Vagina (tissue), 2 donors: ENCODE results near the gene ATG2B. TPM values are rescaled to one million over a fixed set of nuclear protein-coding genes. Genes with fewer than 3 reads are reported as not detected.
A peak's percentile ranks its signal among the peaks of the same experiment; 100 is the strongest.

Experiments
- DNase-seq, 2 donors: peaks; one replicate each; pipeline ENCODE4 v3.0.0-alpha.2; 2017; ENCODE audit errors: extremely low spot score in 2 of 2
- H3K27ac ChIP-seq: fragments of 200-600 bp; sonication (generic); one replicate; pipeline ENCODE4 v1.5.1; 2019
- H3K27me3 ChIP-seq: fragments of 200-600 bp; sonication (generic); one replicate; pipeline ENCODE4 v1.5.1; 2019
- H3K36me3 ChIP-seq, 2 donors: fragments of 200-600 bp; sonication (generic); one replicate each; pipeline ENCODE4 v1.5.1; 2017 to 2019
- H3K4me1 ChIP-seq: fragments of 200-600 bp; sonication (generic); one replicate; pipeline ENCODE4 v1.5.1; 2019
- H3K4me3 ChIP-seq, 2 donors: fragments of 200-600 bp; sonication (generic); 1 replicate in 1 of 2; 2 replicates in 1 of 2; pipeline ENCODE4 v1.5.1; 2016 to 2019
- H3K9me3 ChIP-seq: fragments of 200-600 bp; sonication (generic); one replicate; pipeline ENCODE4 v1.5.1; 2019
- CTCF ChIP-seq, 3 experiments: fragments of 450-650 bp in 2 of 3; fragments of 200-600 bp in 1 of 3; sonication (generic) in 1 of 3; IDR thresholded peaks; one replicate each; pipeline ENCODE4 v1.5.1; 2017 to 2019; ENCODE audit warnings: antibody characterized with exemption in 3 of 3, mild to moderate bottlenecking in 2 of 3, moderate library complexity in 2 of 3
- POLR2A ChIP-seq, 2 donors: fragments of 450-650 bp; IDR thresholded peaks; one replicate each; pipeline ENCODE4 v1.6.1; 2017; ENCODE audit warnings: antibody characterized with exemption in 2 of 2, mild to moderate bottlenecking in 2 of 2, moderate library complexity in 2 of 2
- POLR2AphosphoS5 ChIP-seq, 2 donors: sonication (generic); formaldehyde crosslinking; IDR thresholded peaks; one replicate each; pipeline ENCODE4 v1.9.0; 2017; ENCODE audit warnings: antibody characterized with exemption in 2 of 2, mild to moderate bottlenecking in 2 of 2, low read depth in 1 of 2; ENCODE audit not compliant: insufficient read depth in 1 of 2
- intact Hi-C: fragments of 100-400 bp; cut with DNase I; formaldehyde crosslinking; loops from one replicate; pipeline ENCODE4 v1.15.1; 2023
- total RNA-seq: library from RNA; depleted of rRNA; stranded (reverse); fragments of >200 nt; gene quantifications from one replicate; pipeline ENCODE4 v1.2.3, GENCODE V29; 2016

The ATG2B gene
- total RNA-seq, 1 donor from 2014 or later = 32.2 TPM

- Histone ChIP-seq H3K27ac (peak overlapping the region; percentile 38), H3K4me1 (peaks cover 14% of the 10 kb centered on the region), H3K4me3 (no peak overlapping the region), H3K27me3 (no peaks in the 10 kb centered on the region), H3K9me3 (no peaks in the 10 kb centered on the region), H3K36me3 (peaks cover 0 to 55% of the 10 kb centered on the region in 2 donors)
- intact Hi-C loops = no loop called here
- TF ChIP-seq POLR2AphosphoS5 (IDR thresholded peaks at IDR 0.05; ENCODE audit: insufficient read depth in 1 of 2, low read depth in 1 of 2) (no peak), CTCF (IDR thresholded peaks at IDR 0.05) (no peak)
- DNase-seq = no peak
Observed at GRCh38 chr14:96242126-96242525, 121.0 kb downstream of the ATG2B start.

GRCh38 chr14:96240641-96241040 is 122.5 kb downstream of the ATG2B start:
- intact Hi-C loops = no loop called here
- TF ChIP-seq POLR2A (IDR thresholded peaks at IDR 0.05) (no peak), CTCF (IDR thresholded peaks at IDR 0.05) (no peak), POLR2AphosphoS5 (IDR thresholded peaks at IDR 0.05; ENCODE audit: insufficient read depth in 1 of 2, low read depth in 1 of 2) (no peak)
- DNase-seq = no peak
- no peak overlapping the region for H3K27ac ChIP-seq
- H3K9me3 ChIP-seq = no peaks in the 10 kb centered on the region
- H3K36me3 ChIP-seq = peaks cover 0 to 55% of the 10 kb centered on the region in 2 donors
- no peaks in the 10 kb centered on the region for H3K4me1 ChIP-seq
- no peaks in the 10 kb centered on the region for H3K27me3 ChIP-seq
- no peak overlapping the region for H3K4me3 ChIP-seq

- intact Hi-C loops = no loop called here
- no peaks in the 10 kb centered on the region for H3K27me3 ChIP-seq
- no peak overlapping the region for H3K27ac ChIP-seq
- H3K4me1 ChIP-seq = peaks cover 2% of the 10 kb centered on the region
- H3K4me3 ChIP-seq = no peak overlapping the region
- peaks cover 0 to 55% of the 10 kb centered on the region in 2 donors for H3K36me3 ChIP-seq
- no peak for DNase-seq
- TF ChIP-seq CTCF (IDR thresholded peaks at IDR 0.05) (no peak), POLR2A (IDR thresholded peaks at IDR 0.05) (no peak), POLR2AphosphoS5 (IDR thresholded peaks at IDR 0.05; ENCODE audit: insufficient read depth in 1 of 2, low read depth in 1 of 2) (no peak)
- no peaks in the 10 kb centered on the region for H3K9me3 ChIP-seq
Observed at GRCh38 chr14:96239711-96240141, 123.4 kb downstream of the ATG2B start.

GRCh38 chr14:96238676-96239265 is 124.4 kb downstream of the ATG2B start:
- no peaks in the 10 kb centered on the region for H3K9me3 ChIP-seq
- intact Hi-C loops = no loop called here
- H3K4me1 ChIP-seq = peaks cover 11% of the 10 kb centered on the region
- DNase-seq = no peak
- TF ChIP-seq POLR2A (IDR thresholded peaks at IDR 0.05) (no peak), CTCF (IDR thresholded peaks at IDR 0.05) (no peak), POLR2AphosphoS5 (IDR thresholded peaks at IDR 0.05; ENCODE audit: insufficient read depth in 1 of 2, low read depth in 1 of 2) (no peak)
- no peaks in the 10 kb centered on the region for H3K27me3 ChIP-seq
- no peak overlapping the region for H3K27ac ChIP-seq
- no peak overlapping the region for H3K4me3 ChIP-seq
- H3K36me3 ChIP-seq = peaks cover 0 to 55% of the 10 kb centered on the region in 2 donors

GRCh38 chr14:96237641-96238040 is 125.5 kb downstream of the ATG2B start:
- no peaks in the 10 kb centered on the region for H3K27me3 ChIP-seq
- H3K36me3 ChIP-seq = peaks cover 0 to 48% of the 10 kb centered on the region in 2 donors
- DNase-seq = no peak
- intact Hi-C loops = no loop called here
- no peak overlapping the region for H3K27ac ChIP-seq
- TF ChIP-seq CTCF (IDR thresholded peaks at IDR 0.05) = no peak
- TF ChIP-seq POLR2AphosphoS5 (IDR thresholded peaks at IDR 0.05; ENCODE audit: insufficient read depth in 1 of 2, low read depth in 1 of 2) = no peak
- TF ChIP-seq POLR2A (IDR thresholded peaks at IDR 0.05) = no peak
- H3K4me3 ChIP-seq = no peak overlapping the region
- no peaks in the 10 kb centered on the region for H3K9me3 ChIP-seq
- peaks cover 12% of the 10 kb centered on the region for H3K4me1 ChIP-seq
